Activated naive CD8-positive, alpha-beta T cell treated with anti-CD3 and anti-CD28 coated beads, Interleukin-2, amount 50 U/mL, for 24 hours (primary cell): ENCODE results near the gene RTN4.
A peak's percentile ranks its signal among the peaks of the same experiment; 100 is the strongest.

Experiments
- ATAC-seq: fragments of 150-1000 bp; cut with Tn5 transposase; one replicate; pipeline ENCODE4 v1.10.0; 2021
- DNase-seq: peaks from one replicate; pipeline ENCODE4 v3.0.0; 2021
- H3K27ac Mint-ChIP-seq: one replicate; pipeline ENCODE4 v1.8.0; 2021; ENCODE audit warnings: mild to moderate bottlenecking, mixed read lengths
- H3K27me3 Mint-ChIP-seq: one replicate; pipeline ENCODE4 v1.8.0; 2021; ENCODE audit warnings: mixed read lengths
- H3K36me3 Mint-ChIP-seq: one replicate; pipeline ENCODE4 v1.8.0; 2021; ENCODE audit warnings: low read depth, mixed read lengths
- H3K4me1 Mint-ChIP-seq: one replicate; pipeline ENCODE4 v1.8.0; 2021; ENCODE audit warnings: mixed read lengths
- H3K4me3 Mint-ChIP-seq: one replicate; pipeline ENCODE4 v1.8.0; 2021; ENCODE audit warnings: mild to moderate bottlenecking, moderate library complexity, mixed read lengths
- H3K9me3 Mint-ChIP-seq: one replicate; pipeline ENCODE4 v1.8.0; 2021; ENCODE audit warnings: mixed read lengths

RTN4 gene

GRCh38 chr2:54954158-54954557, 96.1 kb downstream of the RTN4 start:
- peaks cover 2% of the 10 kb centered on the region for H3K4me1 Mint-ChIP-seq
- H3K4me3 Mint-ChIP-seq, result no peak overlapping the region

GRCh38 chr2:54952978-54953456, 97.2 kb downstream of the RTN4 start:
- Mint-ChIP-seq H3K36me3 (no peaks in the 10 kb centered on the region), H3K4me1 (peaks cover 2% of the 10 kb centered on the region), H3K27ac (no peak overlapping the region), H3K9me3 (no peaks in the 10 kb centered on the region), H3K4me3 (no peak overlapping the region), H3K27me3 (no peaks in the 10 kb centered on the region)
- DNase-seq, result no peak
- ATAC-seq, result no peak

More at GRCh38 chr2:54954158-54954557, 96.1 kb downstream of the RTN4 start:
- Mint-ChIP-seq H3K9me3 (no peaks in the 10 kb centered on the region), H3K36me3 (no peaks in the 10 kb centered on the region), H3K27me3 (no peaks in the 10 kb centered on the region), H3K27ac (no peak overlapping the region)
- DNase-seq (no peak), ATAC-seq (no peak)

- H3K9me3 Mint-ChIP-seq, result no peaks in the 10 kb centered on the region
- H3K27ac Mint-ChIP-seq, result no peak overlapping the region
- no peaks in the 10 kb centered on the region for H3K36me3 Mint-ChIP-seq
- ATAC-seq, result no peak
- peaks cover 2% of the 10 kb centered on the region for H3K4me1 Mint-ChIP-seq
- no peak for DNase-seq
- no peaks in the 10 kb centered on the region for H3K27me3 Mint-ChIP-seq
- H3K4me3 Mint-ChIP-seq, result no peak overlapping the region
Measured at GRCh38 chr2:54952425-54952824, 97.8 kb downstream of the RTN4 start.

DNA sequence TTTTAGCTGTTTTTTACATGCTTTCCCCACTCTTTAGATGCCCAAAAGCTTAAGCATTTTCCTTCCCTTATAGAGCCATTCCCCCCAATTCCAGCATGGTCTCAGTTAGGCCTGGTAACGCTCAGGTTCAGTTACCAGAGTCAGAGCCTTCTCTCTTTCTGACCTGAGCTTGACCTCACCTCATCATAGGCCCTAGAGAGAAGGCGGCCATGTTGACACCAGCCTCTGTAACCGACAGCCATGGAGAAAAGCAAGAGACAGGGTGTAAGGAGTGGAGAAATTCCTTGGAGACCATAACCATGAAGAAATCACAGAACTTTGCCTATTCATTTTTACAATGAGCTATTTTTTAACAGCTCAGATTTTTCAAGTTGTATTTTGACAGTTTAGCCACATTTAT, 99.4 kb downstream of the RTN4 start:
- Mint-ChIP-seq H3K4me3 (no peak overlapping the region), H3K9me3 (no peaks in the 10 kb centered on the region), H3K27ac (no peak overlapping the region), H3K36me3 (no peaks in the 10 kb centered on the region), H3K27me3 (no peaks in the 10 kb centered on the region), H3K4me1 (peaks cover 4% of the 10 kb centered on the region)
- no peak for ATAC-seq
- DNase-seq, result no peak

DNA sequence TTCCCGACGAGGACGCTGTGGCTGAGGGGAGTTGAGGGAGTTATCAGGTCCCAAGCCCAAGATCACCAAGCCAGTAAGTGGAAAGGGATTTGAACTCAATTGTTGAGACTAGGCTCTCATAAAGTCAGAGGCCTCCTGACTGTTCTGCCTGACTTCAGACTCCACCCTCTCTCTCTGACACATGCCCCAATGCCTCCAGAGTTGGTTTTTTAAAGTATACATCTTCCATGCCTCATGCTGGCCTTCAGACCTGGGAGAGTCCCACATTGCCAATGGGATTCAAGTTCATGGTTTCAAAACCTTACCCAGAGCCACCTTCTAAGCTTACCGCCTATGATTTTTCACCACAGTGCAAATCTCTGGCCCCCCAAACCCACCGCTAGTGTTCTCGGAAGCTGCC, 100.8 kb downstream of the RTN4 start:
- no peak overlapping the region for H3K27ac Mint-ChIP-seq

DNA sequence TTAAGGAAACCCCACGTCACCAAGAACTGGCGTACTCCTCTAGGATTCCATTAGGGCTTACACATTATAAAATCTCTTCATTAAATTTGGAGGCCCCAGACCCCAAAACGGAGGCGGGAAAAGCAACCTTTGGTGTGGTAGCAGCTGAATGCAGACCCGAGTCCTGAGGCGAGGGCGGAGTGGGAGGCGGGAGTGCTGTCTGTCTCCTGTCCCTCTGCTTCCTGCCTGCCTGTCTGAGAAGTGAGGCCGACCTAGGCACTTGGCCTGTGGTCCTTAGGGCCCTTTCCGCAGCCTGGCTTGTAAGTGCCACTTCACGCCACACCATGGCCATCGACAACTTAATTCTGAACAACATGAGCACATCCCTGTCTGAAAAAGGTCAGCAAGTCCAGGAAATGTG, 102.1 kb downstream of the RTN4 start:
- H3K4me3 Mint-ChIP-seq, result no peak overlapping the region
- peaks cover 2% of the 10 kb centered on the region for H3K27me3 Mint-ChIP-seq
- DNase-seq, result no peak
- peaks cover 9% of the 10 kb centered on the region for H3K4me1 Mint-ChIP-seq
- H3K27ac Mint-ChIP-seq, result no peak overlapping the region
- no peaks in the 10 kb centered on the region for H3K9me3 Mint-ChIP-seq
- no peak for ATAC-seq
- no peaks in the 10 kb centered on the region for H3K36me3 Mint-ChIP-seq

More for the DNA sequence above, 100.8 kb downstream of the RTN4 start:
- ATAC-seq (no peak), DNase-seq (no peak)
- Mint-ChIP-seq H3K36me3 (no peaks in the 10 kb centered on the region), H3K4me3 (no peak overlapping the region), H3K4me1 (peaks cover 11% of the 10 kb centered on the region), H3K9me3 (no peaks in the 10 kb centered on the region), H3K27me3 (peaks cover 2% of the 10 kb centered on the region)

DNA sequence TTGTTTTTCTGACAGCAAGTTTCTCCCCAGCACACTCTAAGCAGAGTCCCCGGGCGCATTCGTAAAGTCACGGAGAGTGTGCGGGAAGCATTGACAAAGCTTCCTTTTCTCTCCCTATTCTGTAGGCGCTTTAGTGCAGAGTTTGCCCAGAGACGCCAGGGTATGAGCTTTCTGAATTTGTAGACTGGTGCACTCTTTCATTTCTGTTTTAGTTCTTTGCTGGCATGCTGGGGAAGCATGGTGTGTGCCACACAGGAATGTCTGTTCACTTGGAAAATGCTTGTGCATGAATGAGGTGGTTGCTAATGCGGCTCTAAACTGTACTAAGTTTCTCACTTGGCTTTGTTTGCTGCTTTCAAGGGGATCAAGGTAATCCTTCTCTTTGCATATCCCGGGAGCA, 102.6 kb downstream of the RTN4 start:
- ATAC-seq (no peak), DNase-seq (no peak)
- H3K4me1 Mint-ChIP-seq, result peaks cover 9% of the 10 kb centered on the region
- no peaks in the 10 kb centered on the region for H3K36me3 Mint-ChIP-seq
- no peak overlapping the region for H3K27ac Mint-ChIP-seq
- H3K4me3 Mint-ChIP-seq, result no peak overlapping the region
- H3K9me3 Mint-ChIP-seq, result no peaks in the 10 kb centered on the region
- peaks cover 2% of the 10 kb centered on the region for H3K27me3 Mint-ChIP-seq

GRCh38 chr2:54947136-54947535, 103.1 kb downstream of the RTN4 start:
- ATAC-seq, result no peak
- Mint-ChIP-seq H3K27me3 (peaks cover 2% of the 10 kb centered on the region), H3K9me3 (no peaks in the 10 kb centered on the region), H3K27ac (no peak overlapping the region), H3K4me1 (peaks cover 9% of the 10 kb centered on the region), H3K36me3 (no peaks in the 10 kb centered on the region), H3K4me3 (no peak overlapping the region)
- DNase-seq, result no peak

DNA sequence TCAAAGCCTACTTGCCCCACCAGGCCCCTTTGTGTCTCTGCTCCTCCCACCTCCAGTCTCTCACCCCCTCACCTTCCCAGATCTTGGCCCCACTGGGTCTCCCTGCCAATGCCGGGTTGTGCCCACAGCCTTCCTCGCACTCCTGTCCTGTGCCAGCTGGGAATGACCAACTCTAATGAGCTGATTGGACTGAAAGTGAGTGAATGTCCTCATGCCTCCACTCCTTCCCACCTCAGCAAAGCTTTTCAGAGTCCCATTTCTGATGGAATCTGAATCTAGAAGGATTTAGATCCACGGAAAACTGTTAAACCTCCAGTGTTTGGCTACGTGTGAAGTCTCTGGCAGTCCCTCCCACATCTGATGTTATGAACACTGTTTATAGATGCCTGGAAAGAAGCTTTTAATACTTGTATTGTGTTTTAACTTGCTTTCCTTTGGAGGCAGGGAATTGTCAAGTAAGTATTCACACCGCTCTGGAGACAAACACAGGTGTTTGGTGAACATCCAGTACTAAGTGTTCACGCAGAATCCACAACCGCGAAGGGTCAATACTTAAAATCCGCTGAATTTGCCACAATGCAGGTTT, 103.9 kb downstream of the RTN4 start:
- ATAC-seq, result no peak
- Mint-ChIP-seq H3K9me3 (no peaks in the 10 kb centered on the region), H3K27me3 (peaks cover 2% of the 10 kb centered on the region), H3K36me3 (no peaks in the 10 kb centered on the region), H3K4me3 (no peak overlapping the region), H3K4me1 (peaks cover 9% of the 10 kb centered on the region), H3K27ac (no peak overlapping the region)
- DNase-seq, result no peak

DNA sequence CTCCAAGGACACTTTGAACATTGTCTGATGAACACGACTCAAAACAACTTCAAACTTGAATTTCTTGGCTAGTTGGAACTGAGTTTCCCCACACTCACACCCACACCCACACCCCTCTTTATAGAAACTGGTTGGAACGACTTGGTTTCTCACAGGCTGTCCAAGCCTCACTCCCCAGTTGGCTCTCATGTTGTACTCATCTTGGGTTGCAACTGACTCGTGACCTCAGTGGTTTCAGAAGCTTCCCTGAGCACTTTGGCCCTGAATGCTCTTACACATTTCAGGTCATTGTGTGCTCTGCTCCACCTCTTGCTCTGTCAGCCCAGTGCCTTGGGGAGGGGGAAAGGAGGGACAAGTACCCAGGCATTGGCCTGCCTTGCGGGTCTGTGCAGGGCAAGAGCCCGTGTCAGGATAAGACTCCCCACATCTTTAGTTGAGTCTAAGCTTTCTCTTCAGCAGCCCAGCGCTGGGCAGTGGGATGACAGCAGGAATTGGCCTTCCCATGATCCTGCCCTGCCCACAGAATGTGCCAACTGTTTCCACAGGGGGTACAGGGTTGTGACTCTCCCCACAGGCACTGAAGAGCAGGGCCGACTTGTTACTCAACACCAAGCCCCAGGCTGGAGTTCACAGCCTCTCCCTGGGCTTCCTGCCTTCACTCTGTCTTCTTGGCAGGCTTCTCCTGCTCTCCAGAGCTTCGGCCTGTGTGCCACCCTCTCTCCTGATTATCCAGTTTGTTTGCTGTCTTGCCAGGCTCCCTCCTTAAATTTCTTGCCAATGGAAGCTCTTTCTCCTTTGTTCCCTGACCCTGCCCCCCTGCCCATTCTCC, 104.6 kb downstream of the RTN4 start:
- H3K36me3 Mint-ChIP-seq, result no peaks in the 10 kb centered on the region
- peaks cover 2% of the 10 kb centered on the region for H3K27me3 Mint-ChIP-seq
- ATAC-seq, result peak; percentile 91
- H3K4me3 Mint-ChIP-seq, result no peak overlapping the region
- no peaks in the 10 kb centered on the region for H3K9me3 Mint-ChIP-seq
- peaks cover 9% of the 10 kb centered on the region for H3K4me1 Mint-ChIP-seq
- peak overlapping the region; percentile 58 for H3K27ac Mint-ChIP-seq
- DNase-seq, result peak; percentile 19

DNA sequence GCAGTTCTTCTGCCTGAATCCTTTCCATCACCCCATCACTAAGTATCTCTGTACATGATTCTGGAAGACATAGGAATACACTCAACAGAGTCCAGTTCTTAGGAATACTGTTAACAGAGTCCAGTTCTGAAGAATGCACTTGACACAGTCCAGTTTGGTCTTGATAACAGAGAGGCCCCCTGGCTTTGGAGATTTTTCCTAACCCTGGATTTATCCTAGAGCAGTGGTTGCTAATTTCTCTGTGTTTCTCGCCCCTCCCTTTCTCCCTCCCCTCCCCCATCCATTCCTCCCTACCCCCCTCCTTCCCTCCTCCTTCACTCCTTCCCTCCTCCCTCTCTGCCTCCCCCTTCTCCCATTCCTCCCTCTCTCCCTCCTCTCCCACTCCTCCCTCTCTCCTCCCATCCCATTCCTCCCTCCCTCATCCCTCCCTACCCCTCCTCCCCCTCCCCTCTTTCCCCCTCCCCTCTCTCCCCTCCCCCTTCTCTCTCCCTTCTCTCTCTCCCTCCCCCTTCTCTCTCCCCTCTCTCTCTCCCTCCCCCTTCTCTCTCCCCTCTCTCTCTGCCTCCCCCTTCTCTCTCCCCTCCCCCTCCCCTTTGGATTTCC, 105.4 kb downstream of the RTN4 start:
- Mint-ChIP-seq H3K4me1 (peaks cover 9% of the 10 kb centered on the region), H3K27ac (no peak overlapping the region), H3K36me3 (no peaks in the 10 kb centered on the region), H3K9me3 (no peaks in the 10 kb centered on the region), H3K27me3 (peaks cover 2% of the 10 kb centered on the region), H3K4me3 (no peak overlapping the region)
- DNase-seq (no peak), ATAC-seq (no peak)

DNA sequence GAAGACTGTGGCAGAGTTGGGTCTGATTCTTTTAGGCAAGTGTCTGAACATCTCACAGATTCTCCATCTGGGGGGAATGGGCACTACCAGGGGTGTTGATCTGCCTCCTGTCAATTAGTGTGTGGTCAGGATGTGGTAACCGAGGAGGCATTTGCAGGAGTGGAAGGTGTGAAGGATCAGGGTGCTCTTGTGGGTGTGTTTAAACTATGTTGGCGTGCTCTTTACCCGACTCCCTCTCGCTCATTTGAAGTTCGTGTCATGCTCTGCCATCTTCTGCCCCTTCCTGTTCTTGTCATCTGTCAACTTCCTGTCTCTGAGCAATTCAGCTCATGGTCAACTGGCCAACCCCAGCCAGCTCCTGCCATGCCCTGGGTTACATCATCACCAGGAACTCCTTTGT, 107.9 kb downstream of the RTN4 start:
- Mint-ChIP-seq H3K9me3 (peaks cover 6% of the 10 kb centered on the region), H3K4me1 (peaks cover 9% of the 10 kb centered on the region), H3K27me3 (peaks cover 2% of the 10 kb centered on the region), H3K27ac (no peak overlapping the region), H3K36me3 (no peaks in the 10 kb centered on the region), H3K4me3 (no peak overlapping the region)
- peak; percentile 13 for DNase-seq
- peak; percentile 67 for ATAC-seq

DNA sequence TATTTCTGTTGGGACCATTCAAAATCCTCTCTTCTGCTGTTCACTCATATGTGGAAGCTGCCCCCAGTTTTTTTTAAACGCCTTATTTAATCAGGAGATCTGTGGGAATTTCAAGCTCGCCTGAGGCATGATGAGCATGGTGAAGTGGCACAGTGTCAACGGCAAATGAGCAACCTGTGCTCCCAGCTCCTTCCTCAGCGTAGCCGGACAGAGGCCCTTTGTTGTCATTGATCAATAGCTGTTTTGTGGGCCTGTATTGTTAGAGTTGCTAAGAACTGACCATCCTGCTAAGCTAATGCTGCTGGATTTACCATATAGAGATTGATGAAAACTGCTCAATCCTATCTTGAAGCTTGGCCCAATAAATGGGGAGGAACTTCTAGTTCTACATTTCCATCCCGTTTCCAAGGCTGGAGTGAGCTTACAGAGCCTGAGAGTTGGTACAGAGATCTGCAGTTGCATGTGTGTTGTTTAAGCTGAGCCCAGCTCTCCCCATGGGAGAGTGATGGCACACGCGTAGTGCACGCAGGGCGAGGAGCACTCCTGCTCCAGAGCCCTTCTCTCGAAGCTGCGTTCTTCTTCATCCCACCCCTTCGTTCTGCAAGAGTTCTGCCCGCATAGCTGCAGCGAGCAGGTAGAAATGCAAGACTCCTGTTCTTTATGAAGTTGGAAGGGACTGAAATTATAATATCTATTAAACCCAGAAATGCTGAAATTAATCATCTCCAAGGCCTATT, 108.8 kb downstream of the RTN4 start:
- no peak overlapping the region for H3K4me3 Mint-ChIP-seq
- no peak for DNase-seq
- peaks cover 7% of the 10 kb centered on the region for H3K9me3 Mint-ChIP-seq
- H3K36me3 Mint-ChIP-seq, result no peaks in the 10 kb centered on the region
- H3K27me3 Mint-ChIP-seq, result peaks cover 2% of the 10 kb centered on the region
- ATAC-seq, result no peak
- no peak overlapping the region for H3K27ac Mint-ChIP-seq
- peaks cover 9% of the 10 kb centered on the region for H3K4me1 Mint-ChIP-seq

DNA sequence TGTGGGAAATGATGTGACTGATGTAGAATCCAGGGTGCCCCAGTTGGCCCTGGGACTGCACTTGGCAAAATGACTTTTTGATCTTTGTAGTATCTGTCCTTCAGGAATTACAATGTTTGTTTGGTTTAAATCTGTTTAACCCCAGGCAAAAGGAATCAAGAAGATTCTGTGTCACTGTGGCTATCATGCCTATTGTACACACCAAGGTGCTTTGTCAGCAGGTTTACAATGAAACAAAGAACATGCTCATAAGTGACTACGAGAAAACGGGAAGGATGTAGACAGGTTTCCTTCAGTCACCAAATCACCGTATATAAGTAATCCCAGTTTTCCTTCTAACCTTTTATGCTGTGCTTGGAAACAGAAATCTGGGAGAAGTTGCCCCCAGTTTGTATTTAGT, 109.5 kb downstream of the RTN4 start:
- Mint-ChIP-seq H3K9me3 (peaks cover 7% of the 10 kb centered on the region), H3K27ac (no peak overlapping the region), H3K36me3 (no peaks in the 10 kb centered on the region), H3K4me1 (peaks cover 6% of the 10 kb centered on the region), H3K4me3 (no peak overlapping the region), H3K27me3 (peaks cover 2% of the 10 kb centered on the region)
- DNase-seq, result no peak
- no peak for ATAC-seq
